HG02852 (cell line): ENCODE measurements around the gene CHST11.
"Not testable (repeated sequence)": the region's sequence is repeated elsewhere in the genome, so short reads cannot be mapped to it uniquely, and the experiment has no call there.

Experiments
- ATAC-seq: cut with Tn5 transposase; IDR thresholded peaks from one replicate; pipeline ENCODE4 v1.9.1; 2021; ENCODE audit warnings: mild to moderate bottlenecking, moderate library complexity; ENCODE audit not compliant: unreplicated experiment

CHST11 gene

GRCh38 chr12:104522985-104523722, 66.4 kb downstream of the CHST11 start:
- ATAC-seq = no peak

DNA sequence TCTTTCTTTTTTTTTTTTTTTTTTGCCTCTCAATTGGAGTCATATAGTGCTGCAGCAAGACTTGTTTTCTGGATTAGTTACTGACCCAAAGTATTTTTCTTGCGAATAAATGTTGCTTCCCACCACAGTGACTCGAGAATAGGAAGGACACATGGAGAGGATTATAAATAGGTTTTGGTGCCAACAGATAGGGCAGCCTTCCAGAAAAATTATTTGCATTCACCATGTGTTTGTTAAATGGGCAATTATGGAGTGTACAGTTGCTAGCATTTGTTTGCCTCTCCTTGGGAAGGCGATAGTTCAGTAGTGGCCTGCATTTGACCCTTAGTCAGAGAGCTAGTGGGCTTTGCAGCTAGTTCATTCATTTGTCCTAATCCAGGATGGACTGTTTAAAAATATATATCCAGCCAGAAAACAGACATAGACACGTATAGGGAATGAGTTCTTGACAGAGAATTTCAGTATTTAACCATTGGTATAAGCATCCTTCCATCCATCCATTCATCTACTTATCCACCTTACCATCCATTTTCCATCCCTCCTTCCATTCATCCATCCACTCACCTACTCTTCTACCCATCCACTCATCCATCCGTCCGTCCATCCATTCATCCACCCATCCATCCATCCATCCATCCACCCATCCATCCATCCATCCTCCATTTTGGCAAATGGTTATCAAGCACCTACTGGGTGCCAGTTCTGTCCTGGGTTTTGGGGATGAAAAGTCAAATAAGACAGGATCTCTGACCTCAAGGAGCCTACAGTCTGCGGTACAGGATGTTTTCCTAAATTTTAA, 67.5 kb downstream of the CHST11 start:
- no peak for ATAC-seq

DNA sequence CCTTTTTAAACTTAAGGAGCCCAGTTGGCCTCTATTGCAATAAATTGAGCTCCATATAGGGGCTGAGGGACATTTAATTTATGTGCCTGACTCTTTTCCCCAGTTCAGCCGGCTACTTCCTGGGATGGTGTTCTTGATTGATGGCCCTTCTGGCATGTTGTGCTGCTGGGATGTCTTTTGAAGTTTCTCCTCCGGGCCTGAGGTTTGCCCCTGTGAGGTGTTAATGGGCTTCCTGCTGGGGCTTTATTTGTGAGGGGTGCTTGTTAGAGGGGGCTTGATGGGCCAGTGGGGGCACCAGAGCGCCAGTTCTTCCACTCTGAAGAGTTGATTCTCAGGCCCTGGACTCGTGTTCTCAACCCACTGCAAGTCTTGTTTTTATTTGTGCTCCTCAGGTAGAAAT, 69.6 kb downstream of the CHST11 start:
- no peak for ATAC-seq

DNA sequence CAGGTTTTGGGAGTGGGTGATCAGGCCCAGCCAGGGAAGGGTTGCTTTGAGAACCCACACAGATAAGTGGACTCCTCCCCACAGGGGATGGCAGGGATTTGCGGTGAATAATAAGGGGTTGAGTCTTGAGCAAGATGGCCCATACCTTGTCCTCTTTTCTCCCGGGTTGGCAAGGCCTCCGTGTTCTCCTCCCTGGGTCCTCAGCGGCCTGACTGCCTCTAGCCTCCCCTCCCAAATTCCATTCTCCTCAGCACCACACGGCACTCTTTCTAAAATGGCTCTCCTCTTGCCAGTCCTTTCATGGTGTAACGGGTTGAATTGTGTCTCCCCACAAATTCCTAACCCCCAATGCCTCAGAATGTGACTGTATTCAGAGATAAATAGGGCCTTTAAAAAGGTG, 70.0 kb downstream of the CHST11 start:
- no peak for ATAC-seq

DNA sequence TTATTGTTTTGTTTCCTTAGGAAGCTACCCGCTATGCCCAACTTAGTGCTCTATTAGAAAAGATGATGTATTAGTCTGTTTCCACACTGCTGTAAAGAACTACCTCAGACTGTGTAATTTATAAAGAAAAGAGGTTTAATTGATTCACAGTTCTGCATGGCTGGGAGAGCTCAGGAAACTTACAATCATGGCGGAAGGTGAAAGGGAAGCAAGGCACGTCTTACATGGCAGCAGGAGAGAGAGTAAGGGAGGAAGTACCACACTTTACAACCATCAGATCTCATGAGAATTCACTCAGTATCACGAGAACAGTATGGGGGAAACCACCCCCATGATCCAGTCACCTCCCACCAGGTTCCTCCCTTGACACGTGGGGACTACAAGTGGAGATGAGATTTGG, 70.9 kb downstream of the CHST11 start:
- not testable (repeated sequence) for ATAC-seq

GRCh38 chr12:104529130-104529874, 72.6 kb downstream of the CHST11 start:
- no peak for ATAC-seq

DNA sequence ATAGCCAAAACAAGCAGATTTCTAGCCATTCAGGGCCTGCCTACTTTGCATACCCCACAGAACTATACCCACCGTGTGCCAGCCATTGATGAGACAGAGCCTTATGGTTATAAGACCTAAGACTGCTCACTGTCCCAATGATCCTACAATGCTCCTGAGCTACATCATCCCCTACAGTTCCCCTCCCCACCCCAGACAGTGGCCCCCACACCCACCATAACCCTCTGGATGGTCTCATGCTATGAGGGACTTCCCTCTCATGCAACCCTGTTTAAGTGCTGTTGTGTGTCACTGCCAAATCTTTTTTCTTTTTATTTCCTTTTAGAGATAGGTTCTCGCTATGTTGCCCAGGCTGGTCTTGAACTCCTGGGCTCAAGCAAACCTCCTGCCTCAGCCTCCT, 75.9 kb downstream of the CHST11 start:
- no peak for ATAC-seq

DNA sequence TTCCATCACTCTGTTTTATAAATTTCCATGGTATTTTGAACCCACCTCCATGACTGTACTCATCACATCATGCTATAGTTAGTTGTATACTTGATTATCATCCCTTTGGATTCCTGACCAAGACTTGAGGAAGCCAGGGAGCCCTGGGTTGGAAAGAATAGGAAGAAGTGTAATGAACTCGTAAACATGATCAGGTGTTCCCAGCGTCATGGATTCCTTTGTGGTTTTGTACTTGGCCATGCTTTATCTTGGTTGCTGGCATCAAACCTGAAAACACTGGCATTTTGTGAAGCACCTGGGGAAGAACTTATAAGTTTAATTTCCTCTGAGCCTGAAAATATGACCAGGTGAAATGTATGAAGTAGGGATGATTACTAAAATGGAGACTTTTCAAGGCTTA, 76.4 kb downstream of the CHST11 start:
- no peak for ATAC-seq

- ATAC-seq = no peak
Observed at GRCh38 chr12:104534162-104534856, 77.6 kb downstream of the CHST11 start.

DNA sequence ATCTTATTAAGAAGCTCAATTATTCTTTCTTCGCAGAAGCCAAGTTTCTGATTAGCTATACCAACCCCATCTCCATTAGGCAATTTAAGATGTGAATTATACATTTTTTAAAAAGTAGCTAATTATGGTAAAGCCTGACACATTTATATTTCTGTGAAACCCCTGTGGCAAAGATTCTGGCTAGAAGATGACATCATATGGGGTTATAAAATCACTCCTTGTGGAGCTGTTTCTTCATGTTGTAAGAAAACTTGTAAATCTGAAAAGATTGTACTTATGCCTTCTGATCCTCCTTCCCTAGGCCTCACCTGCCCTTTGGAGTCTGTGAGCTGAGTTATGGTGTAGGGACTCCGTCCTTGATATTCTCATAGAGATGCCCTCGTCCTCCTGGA, 78.1 kb downstream of the CHST11 start:
- ATAC-seq = no peak

DNA sequence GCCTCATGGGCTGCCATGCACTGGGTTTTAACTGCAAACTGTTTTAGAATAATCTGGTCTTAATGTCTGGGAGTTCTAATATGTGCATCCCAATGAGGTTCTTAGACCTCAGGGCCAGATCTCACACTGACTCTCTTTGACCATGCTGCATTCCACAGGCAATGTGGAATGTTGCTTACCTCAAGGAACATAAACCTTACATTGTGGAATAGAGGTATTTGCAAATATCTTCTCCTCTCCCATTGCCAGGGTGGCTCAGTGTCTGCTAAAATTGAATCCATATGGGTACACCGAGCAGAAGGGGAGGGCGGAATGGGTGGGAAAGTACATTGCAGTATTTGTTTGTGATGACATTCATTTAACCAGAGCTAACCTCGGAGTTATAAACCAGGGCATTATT, 78.6 kb downstream of the CHST11 start:
- no peak for ATAC-seq

DNA sequence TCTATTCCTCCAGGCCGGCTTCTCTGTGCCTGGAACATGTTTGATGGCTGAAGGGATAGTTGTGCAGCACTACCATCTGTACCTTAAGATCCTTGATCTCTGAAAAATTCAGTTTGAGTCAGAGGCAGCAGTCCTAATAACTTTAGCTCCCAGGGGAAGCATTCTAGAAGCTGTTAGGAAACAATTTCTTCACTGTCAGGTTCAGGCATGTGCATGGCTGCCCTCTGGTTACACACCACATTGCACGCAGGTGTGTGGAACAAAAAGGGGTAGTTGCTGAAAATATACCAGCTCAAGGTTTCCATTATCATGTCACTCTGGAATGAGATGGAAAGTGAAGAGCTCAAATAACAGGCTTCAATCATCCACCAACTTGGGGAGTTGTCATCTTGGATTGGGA, 80.1 kb downstream of the CHST11 start:
- ATAC-seq = no peak

- no peak for ATAC-seq
Observed at GRCh38 chr12:104538056-104538455, 81.3 kb downstream of the CHST11 start.

- no peak for ATAC-seq
Observed at GRCh38 chr12:104538891-104539462, 82.2 kb downstream of the CHST11 start.

DNA sequence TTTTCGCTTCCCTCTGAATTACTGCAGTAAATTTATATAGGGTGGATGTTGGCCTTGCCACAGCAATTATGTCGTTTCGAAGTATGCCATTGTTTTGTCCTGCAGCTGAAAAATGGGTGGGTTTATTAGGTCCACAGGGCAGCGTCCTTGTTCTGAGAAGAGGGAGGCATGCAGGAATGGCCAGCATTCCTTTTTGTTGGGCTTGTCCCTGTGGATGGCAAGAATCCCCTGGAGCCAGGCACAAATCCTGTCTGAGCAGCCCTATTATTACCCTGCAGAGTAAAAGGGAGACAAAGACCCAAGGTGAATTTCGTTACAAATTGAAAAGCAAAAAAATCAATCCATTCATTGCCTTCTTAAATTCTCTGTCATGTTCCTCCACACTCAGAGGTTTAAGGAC, 88.1 kb downstream of the CHST11 start:
- no peak for ATAC-seq

DNA sequence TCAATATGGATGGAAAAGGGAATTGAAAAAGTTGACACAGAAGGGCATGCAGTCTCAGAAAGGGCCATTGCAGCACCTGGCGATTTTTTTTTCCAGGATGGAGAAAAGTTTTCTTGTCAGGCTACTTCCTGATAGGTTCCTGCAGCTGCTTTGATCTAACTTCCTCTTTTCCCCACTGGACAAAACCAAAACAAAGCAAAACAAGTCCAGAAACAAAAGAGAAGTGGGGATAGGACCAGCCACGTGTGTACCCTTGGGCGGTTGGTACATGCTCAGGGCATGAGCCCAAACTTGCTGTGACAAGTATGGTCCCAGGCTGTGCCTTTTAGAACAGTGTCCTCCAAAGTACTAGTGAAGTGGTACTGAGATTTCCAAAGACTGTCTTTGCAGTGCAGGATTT, 89.8 kb downstream of the CHST11 start:
- ATAC-seq = no peak

DNA sequence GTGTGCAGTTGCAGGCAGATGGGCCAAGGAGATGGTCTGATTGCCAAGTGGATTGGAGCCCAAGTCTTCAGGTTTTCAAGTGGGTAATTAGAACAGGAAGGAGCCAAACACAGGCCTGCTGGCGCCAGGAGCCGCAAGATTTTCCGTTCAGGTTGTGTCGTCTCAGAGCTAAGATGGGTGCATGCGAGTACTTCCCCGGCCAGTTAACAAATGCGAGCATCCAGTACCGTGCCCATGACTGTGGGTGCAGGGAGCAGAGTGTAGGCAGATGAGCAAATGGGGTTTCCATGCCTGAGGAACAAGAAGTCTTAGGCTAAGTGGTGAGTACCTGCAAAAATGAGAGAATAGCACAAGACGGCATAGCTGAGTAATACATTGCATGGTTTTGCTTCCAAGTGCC, 90.5 kb downstream of the CHST11 start:
- ATAC-seq = no peak

GRCh38 chr12:104549815-104550480, 93.2 kb downstream of the CHST11 start:
- no peak for ATAC-seq

DNA sequence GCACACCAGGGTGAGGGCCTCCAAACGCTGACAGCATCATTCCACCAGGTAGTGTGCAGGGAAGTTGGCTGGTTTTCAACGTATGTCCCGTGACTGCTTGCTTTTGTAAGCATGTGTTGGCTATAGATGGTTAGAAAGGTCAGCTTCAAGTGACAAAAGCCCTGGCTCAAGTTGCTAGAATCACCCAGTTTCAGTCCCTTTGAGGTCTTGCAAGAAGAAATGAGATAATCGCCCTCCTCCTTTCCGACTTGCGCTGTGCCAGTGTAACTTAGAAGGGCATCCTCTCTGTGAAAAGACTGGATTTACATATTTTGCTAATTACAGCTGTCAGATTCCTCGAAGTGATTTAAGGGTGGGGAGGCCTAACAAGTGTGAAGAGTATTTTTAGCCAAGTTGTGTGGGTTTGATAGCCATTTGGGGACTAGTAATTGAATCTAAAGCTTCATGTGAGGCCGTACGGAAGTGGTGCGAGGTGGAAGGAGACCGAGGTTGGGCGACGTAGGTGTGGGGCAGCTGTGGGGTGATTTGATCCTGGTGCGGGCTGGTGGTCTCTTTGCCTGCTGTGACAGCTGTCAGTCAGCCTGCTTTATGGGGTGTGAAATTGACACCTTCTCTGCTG, 94.7 kb downstream of the CHST11 start:
- no peak for ATAC-seq

- ATAC-seq = no peak
Observed at GRCh38 chr12:104553421-104553820, 96.7 kb downstream of the CHST11 start.
